Measurements from ENCODE around the gene TAC4. TPM values are rescaled to one million over a fixed set of nuclear protein-coding genes. Genes with fewer than 3 reads are reported as not detected.

TAC4 gene
- total RNA-seq, 3 donors from 2014 or later, result not detected

DNA sequence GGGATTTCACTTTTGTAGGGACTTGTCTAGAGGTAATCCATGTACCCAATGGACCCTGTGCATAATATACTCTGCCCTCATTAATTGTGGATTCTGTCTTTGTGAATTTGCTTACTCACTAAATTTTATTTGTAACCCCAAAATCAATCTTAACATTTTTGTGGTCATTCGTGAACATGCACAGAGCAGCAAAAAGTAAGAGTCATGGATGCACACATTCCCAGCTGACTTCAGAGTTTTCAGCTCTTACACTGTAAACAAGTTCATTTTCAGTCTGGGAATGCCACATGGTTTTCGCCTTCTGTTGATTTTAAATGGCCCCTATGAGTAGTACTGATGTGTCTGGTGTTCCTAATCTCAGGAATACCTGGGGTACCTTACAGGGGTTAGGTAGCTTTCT is 24.3 kb downstream of the TAC4 start:
- H3K4me3 ChIP-seq, result no peak overlapping the region
- no peaks in the 10 kb centered on the region for H3K36me3 ChIP-seq
- TF ChIP-seq, protein P1, sequence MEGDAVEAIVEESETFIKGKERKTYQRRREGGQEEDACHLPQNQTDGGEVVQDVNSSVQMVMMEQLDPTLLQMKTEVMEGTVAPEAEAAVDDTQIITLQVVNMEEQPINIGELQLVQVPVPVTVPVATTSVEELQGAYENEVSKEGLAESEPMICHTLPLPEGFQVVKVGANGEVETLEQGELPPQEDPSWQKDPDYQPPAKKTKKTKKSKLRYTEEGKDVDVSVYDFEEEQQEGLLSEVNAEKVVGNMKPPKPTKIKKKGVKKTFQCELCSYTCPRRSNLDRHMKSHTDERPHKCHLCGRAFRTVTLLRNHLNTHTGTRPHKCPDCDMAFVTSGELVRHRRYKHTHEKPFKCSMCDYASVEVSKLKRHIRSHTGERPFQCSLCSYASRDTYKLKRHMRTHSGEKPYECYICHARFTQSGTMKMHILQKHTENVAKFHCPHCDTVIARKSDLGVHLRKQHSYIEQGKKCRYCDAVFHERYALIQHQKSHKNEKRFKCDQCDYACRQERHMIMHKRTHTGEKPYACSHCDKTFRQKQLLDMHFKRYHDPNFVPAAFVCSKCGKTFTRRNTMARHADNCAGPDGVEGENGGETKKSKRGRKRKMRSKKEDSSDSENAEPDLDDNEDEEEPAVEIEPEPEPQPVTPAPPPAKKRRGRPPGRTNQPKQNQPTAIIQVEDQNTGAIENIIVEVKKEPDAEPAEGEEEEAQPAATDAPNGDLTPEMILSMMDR (IDR thresholded peaks at IDR 0.05), result no peak
- TF ChIP-seq POLR2A (IDR thresholded peaks at IDR 0.05), result no peak
- no peak for TF ChIP-seq POLR2AphosphoS5 (IDR thresholded peaks at IDR 0.05)
- H3K4me1 ChIP-seq, result no peaks in the 10 kb centered on the region
- no peaks in the 10 kb centered on the region for H3K27me3 ChIP-seq
- H3K27ac ChIP-seq, result no peak overlapping the region
- no peak for DNase-seq (ENCODE audit: low spot score in 2 of 2)
- intact Hi-C loops (cut with DNase I; ENCODE audit: low total_unique reads), result no loop called here
- H3K9me3 ChIP-seq, result no peaks in the 10 kb centered on the region

DNA sequence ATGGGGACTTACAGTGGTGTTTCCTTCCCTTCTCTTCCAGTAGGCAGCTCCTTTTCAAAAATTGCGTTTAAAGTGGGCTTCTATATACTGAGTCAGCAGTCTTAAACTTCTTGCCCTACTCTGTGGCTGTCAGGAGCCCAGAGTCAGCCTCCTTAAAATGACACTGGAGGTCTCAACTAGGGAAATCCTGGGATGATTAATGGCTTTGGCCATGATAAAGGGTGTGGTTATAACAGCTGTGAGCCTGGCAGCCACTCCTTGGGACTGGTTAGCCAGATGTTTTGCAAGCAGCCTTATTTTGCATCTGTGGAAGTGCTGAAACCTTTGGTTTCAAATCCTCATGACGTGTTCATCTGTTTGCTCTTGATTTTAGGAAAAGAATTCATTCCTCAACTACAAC is 25.0 kb downstream of the TAC4 start:
- DNase-seq (ENCODE audit: low spot score in 2 of 2), result no peak
- TF ChIP-seq POLR2AphosphoS5 (IDR thresholded peaks at IDR 0.05) (peak in 1 of 3 donors; percentile 44), POLR2A (IDR thresholded peaks at IDR 0.05) (no peak)
- TF ChIP-seq, protein P1 (IDR thresholded peaks at IDR 0.05), result no peak
- H3K27ac ChIP-seq, result no peak overlapping the region
- intact Hi-C loops (cut with DNase I; ENCODE audit: low total_unique reads), result no loop called here
- H3K9me3 ChIP-seq, result no peaks in the 10 kb centered on the region
- no peak overlapping the region for H3K4me3 ChIP-seq
- H3K27me3 ChIP-seq, result no peaks in the 10 kb centered on the region
- no peaks in the 10 kb centered on the region for H3K36me3 ChIP-seq
- H3K4me1 ChIP-seq, result no peaks in the 10 kb centered on the region

DNA sequence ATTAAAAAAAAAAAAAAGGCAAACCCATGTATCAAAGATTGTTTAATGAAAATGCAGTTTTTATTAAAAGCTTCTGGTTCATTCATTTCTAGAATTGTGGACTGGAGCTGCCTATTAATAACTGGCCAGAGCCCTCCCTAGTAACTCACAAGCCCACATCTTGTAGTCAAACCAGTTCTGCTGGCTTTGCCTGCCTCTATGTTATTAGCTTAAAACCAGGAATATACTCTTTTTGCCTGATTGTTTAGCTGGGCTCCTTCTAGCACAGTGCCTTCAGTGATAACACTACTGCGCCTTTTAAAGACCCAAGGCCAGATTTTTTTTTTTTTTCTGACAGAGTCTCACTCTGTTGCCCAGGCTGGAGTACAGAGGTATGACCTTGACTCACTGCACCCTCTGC is 26.0 kb downstream of the TAC4 start:
- Histone ChIP-seq H3K27me3 (no peaks in the 10 kb centered on the region), H3K27ac (peak overlapping the region in 1 of 2 donors; percentile 37), H3K9me3 (no peaks in the 10 kb centered on the region), H3K36me3 (no peaks in the 10 kb centered on the region), H3K4me3 (no peak overlapping the region), H3K4me1 (no peaks in the 10 kb centered on the region)
- DNase-seq (ENCODE audit: low spot score in 2 of 2), result no peak
- intact Hi-C loops (cut with DNase I; ENCODE audit: low total_unique reads), result no loop called here
- TF ChIP-seq, protein P1 (IDR thresholded peaks at IDR 0.05), result no peak
- no peak for TF ChIP-seq POLR2AphosphoS5 (IDR thresholded peaks at IDR 0.05)
- no peak for TF ChIP-seq POLR2A (IDR thresholded peaks at IDR 0.05)

DNA sequence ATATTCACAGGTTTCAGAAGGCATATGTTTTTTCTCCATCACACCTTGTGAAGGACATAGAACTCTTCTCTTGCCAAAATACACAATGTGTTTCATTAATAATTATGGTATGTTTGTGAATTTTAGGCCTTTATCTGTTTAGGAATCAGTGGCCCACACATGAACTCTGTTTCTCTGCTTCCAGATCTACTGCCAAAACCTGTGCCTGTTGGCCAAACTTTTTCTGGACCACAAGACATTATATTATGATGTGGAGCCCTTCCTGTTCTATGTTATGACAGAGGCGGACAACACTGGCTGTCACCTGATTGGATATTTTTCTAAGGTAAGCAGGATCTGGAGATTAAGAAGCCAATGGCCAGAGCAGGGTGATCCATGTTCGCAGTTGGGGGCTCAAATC is 26.4 kb downstream of the TAC4 start:
- Histone ChIP-seq H3K9me3 (no peaks in the 10 kb centered on the region), H3K27ac (peak overlapping the region in 1 of 2 donors; percentile 37), H3K27me3 (no peaks in the 10 kb centered on the region), H3K36me3 (no peaks in the 10 kb centered on the region), H3K4me1 (peaks cover 0 to 2% of the 10 kb centered on the region in 2 donors), H3K4me3 (no peak overlapping the region)
- DNase-seq (ENCODE audit: low spot score in 2 of 2), result no peak
- intact Hi-C loops (cut with DNase I; ENCODE audit: low total_unique reads), result no loop called here
- TF ChIP-seq POLR2AphosphoS5 (IDR thresholded peaks at IDR 0.05) (no peak), POLR2A (IDR thresholded peaks at IDR 0.05) (no peak)
- TF ChIP-seq, protein P1 (IDR thresholded peaks at IDR 0.05), result no peak

DNA sequence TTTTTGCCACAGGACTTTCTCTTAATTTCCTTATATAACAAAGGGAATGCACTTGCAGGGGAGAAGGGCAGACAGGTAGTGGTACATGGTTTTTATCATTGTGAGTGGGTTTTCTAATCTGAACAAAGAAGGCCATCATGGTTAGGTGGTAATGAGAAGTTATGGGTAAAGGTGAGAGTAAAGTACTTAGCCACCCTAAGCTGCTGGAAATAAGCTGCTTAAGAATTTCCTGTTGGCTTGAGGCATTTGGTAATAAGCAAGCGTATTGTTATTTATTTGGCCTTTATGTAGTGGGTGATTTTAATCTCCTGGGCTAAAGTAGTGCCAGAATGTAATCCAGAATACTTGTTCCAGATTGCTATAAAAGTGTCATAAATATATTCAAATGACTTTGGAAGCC is 27.1 kb downstream of the TAC4 start:
- DNase-seq (ENCODE audit: low spot score in 2 of 2), result no peak
- Histone ChIP-seq H3K4me3 (no peak overlapping the region), H3K4me1 (peaks cover 3 to 4% of the 10 kb centered on the region in 2 donors), H3K27ac (no peak overlapping the region), H3K27me3 (no peaks in the 10 kb centered on the region), H3K36me3 (no peaks in the 10 kb centered on the region), H3K9me3 (no peaks in the 10 kb centered on the region)
- TF ChIP-seq, protein P1 (IDR thresholded peaks at IDR 0.05), result no peak
- TF ChIP-seq POLR2A (IDR thresholded peaks at IDR 0.05) (no peak), POLR2AphosphoS5 (IDR thresholded peaks at IDR 0.05) (no peak)
- intact Hi-C loops (cut with DNase I; ENCODE audit: low total_unique reads), result no loop called here

Measured in breast epithelium (tissue), 4 donors.